ENCODE measurements around the gene TNKS1BP1. TPM values are rescaled to one million over a fixed set of nuclear protein-coding genes. Genes with fewer than 3 reads are reported as not detected.
A peak's percentile ranks its signal among the peaks of the same experiment; 100 is the strongest.

The TNKS1BP1 gene
- polyA plus RNA-seq, 2 donors = 114 to 249 TPM

GRCh38 chr11:57308426-57309060, 16.2 kb downstream of the TNKS1BP1 start:
- H3K27me3 ChIP-seq (ENCODE audit: control insufficient read depth in 1 of 2, insufficient read depth in 2 of 2, low read length in 2 of 2) = no peaks in the 10 kb centered on the region
- H3K9me3 ChIP-seq (ENCODE audit: control insufficient read depth in 2 of 2, insufficient read depth in 1 of 2, low read depth in 1 of 2, low read length in 1 of 2) = no peaks in the 10 kb centered on the region
- peak overlapping the region; percentile 69 to 91 for H3K27ac ChIP-seq (ENCODE audit: low read depth in 2 of 2, low read length in 1 of 2)
- WGBS, 2 donors = 75 to 85% methylated on average over 10 of the region's 10 CpGs
- H3K4me1 ChIP-seq (ENCODE audit: control insufficient read depth in 2 of 2, insufficient read depth in 2 of 2, low read length in 1 of 2) = peaks cover 17 to 58% of the 10 kb centered on the region in 2 donors
- H3K36me3 ChIP-seq (ENCODE audit: control insufficient read depth in 2 of 2, insufficient read depth in 2 of 2, low read length in 1 of 2) = peaks cover 10 to 34% of the 10 kb centered on the region in 2 donors
- H3K4me3 ChIP-seq (ENCODE audit: low read depth in 1 of 2, low read length in 2 of 2) = no peak overlapping the region

- peak overlapping the region in 1 of 2 donors; percentile 19 for H3K4me3 ChIP-seq (ENCODE audit: low read depth in 1 of 2, low read length in 2 of 2)
- no peaks in the 10 kb centered on the region for H3K9me3 ChIP-seq (ENCODE audit: control insufficient read depth in 2 of 2, insufficient read depth in 1 of 2, low read depth in 1 of 2, low read length in 1 of 2)
- no peaks in the 10 kb centered on the region for H3K27me3 ChIP-seq (ENCODE audit: control insufficient read depth in 1 of 2, insufficient read depth in 2 of 2, low read length in 2 of 2)
- peak overlapping the region; percentile 69 to 83 for H3K27ac ChIP-seq (ENCODE audit: low read depth in 2 of 2, low read length in 1 of 2)
- H3K4me1 ChIP-seq (ENCODE audit: control insufficient read depth in 2 of 2, insufficient read depth in 2 of 2, low read length in 1 of 2) = peaks cover 14 to 55% of the 10 kb centered on the region in 2 donors
- 46 to 50% methylated on average over 7 of the region's 7 CpGs for WGBS, 2 donors
- peaks cover 3 to 33% of the 10 kb centered on the region in 2 donors for H3K36me3 ChIP-seq (ENCODE audit: control insufficient read depth in 2 of 2, insufficient read depth in 2 of 2, low read length in 1 of 2)
Observed at GRCh38 chr11:57307666-57308270, 17.0 kb downstream of the TNKS1BP1 start.

- H3K27ac ChIP-seq (ENCODE audit: low read depth in 2 of 2, low read length in 1 of 2) = peak overlapping the region; percentile 69 to 83
- H3K27me3 ChIP-seq (ENCODE audit: control insufficient read depth in 1 of 2, insufficient read depth in 2 of 2, low read length in 2 of 2) = no peaks in the 10 kb centered on the region
- H3K4me1 ChIP-seq (ENCODE audit: control insufficient read depth in 2 of 2, insufficient read depth in 2 of 2, low read length in 1 of 2) = peaks cover 8 to 48% of the 10 kb centered on the region in 2 donors
- no peak overlapping the region for H3K4me3 ChIP-seq (ENCODE audit: low read depth in 1 of 2, low read length in 2 of 2)
- no peaks in the 10 kb centered on the region for H3K9me3 ChIP-seq (ENCODE audit: control insufficient read depth in 2 of 2, insufficient read depth in 1 of 2, low read depth in 1 of 2, low read length in 1 of 2)
- 63 to 65% methylated on average over 9 of the region's 9 CpGs for WGBS, 2 donors
- peaks cover 2 to 33% of the 10 kb centered on the region in 2 donors for H3K36me3 ChIP-seq (ENCODE audit: control insufficient read depth in 2 of 2, insufficient read depth in 2 of 2, low read length in 1 of 2)
Observed at GRCh38 chr11:57306940-57307565, 17.7 kb downstream of the TNKS1BP1 start.

- Histone ChIP-seq H3K9me3 (ENCODE audit: control insufficient read depth in 2 of 2, insufficient read depth in 1 of 2, low read depth in 1 of 2, low read length in 1 of 2) (no peaks in the 10 kb centered on the region), H3K4me1 (ENCODE audit: control insufficient read depth in 2 of 2, insufficient read depth in 2 of 2, low read length in 1 of 2) (peaks cover 8 to 47% of the 10 kb centered on the region in 2 donors), H3K4me3 (ENCODE audit: low read depth in 1 of 2, low read length in 2 of 2) (no peak overlapping the region), H3K27me3 (ENCODE audit: control insufficient read depth in 1 of 2, insufficient read depth in 2 of 2, low read length in 2 of 2) (no peaks in the 10 kb centered on the region), H3K36me3 (ENCODE audit: control insufficient read depth in 2 of 2, insufficient read depth in 2 of 2, low read length in 1 of 2) (peaks cover 8 to 40% of the 10 kb centered on the region in 2 donors), H3K27ac (ENCODE audit: low read depth in 2 of 2, low read length in 1 of 2) (no peak overlapping the region)
- 67 to 70% methylated on average over 15 of the region's 15 CpGs for WGBS, 2 donors
Observed at GRCh38 chr11:57306161-57306876, 18.4 kb downstream of the TNKS1BP1 start.

- no peak overlapping the region for H3K4me3 ChIP-seq (ENCODE audit: low read depth in 1 of 2, low read length in 2 of 2)
- 73 to 86% methylated on average over 8 of the region's 8 CpGs for WGBS, 2 donors
- H3K4me1 ChIP-seq (ENCODE audit: control insufficient read depth in 2 of 2, insufficient read depth in 2 of 2, low read length in 1 of 2) = peaks cover 8 to 47% of the 10 kb centered on the region in 2 donors
- peak overlapping the region; percentile 22 to 45 for H3K27ac ChIP-seq (ENCODE audit: low read depth in 2 of 2, low read length in 1 of 2)
- no peaks in the 10 kb centered on the region for H3K27me3 ChIP-seq (ENCODE audit: control insufficient read depth in 1 of 2, insufficient read depth in 2 of 2, low read length in 2 of 2)
- peaks cover 0 to 4% of the 10 kb centered on the region in 2 donors for H3K9me3 ChIP-seq (ENCODE audit: control insufficient read depth in 2 of 2, insufficient read depth in 1 of 2, low read depth in 1 of 2, low read length in 1 of 2)
- peaks cover 16 to 48% of the 10 kb centered on the region in 2 donors for H3K36me3 ChIP-seq (ENCODE audit: control insufficient read depth in 2 of 2, insufficient read depth in 2 of 2, low read length in 1 of 2)
Observed at GRCh38 chr11:57305523-57305922, 19.2 kb downstream of the TNKS1BP1 start.

- 53 to 54% methylated on average over 8 of the region's 8 CpGs for WGBS, 2 donors
- Histone ChIP-seq H3K27ac (ENCODE audit: low read depth in 2 of 2, low read length in 1 of 2) (peak overlapping the region; percentile 72 to 76), H3K9me3 (ENCODE audit: control insufficient read depth in 2 of 2, insufficient read depth in 1 of 2, low read depth in 1 of 2, low read length in 1 of 2) (peaks cover 0 to 16% of the 10 kb centered on the region in 2 donors), H3K4me3 (ENCODE audit: low read depth in 1 of 2, low read length in 2 of 2) (no peak overlapping the region), H3K27me3 (ENCODE audit: control insufficient read depth in 1 of 2, insufficient read depth in 2 of 2, low read length in 2 of 2) (no peaks in the 10 kb centered on the region), H3K36me3 (ENCODE audit: control insufficient read depth in 2 of 2, insufficient read depth in 2 of 2, low read length in 1 of 2) (peaks cover 25 to 51% of the 10 kb centered on the region in 2 donors), H3K4me1 (ENCODE audit: control insufficient read depth in 2 of 2, insufficient read depth in 2 of 2, low read length in 1 of 2) (peaks cover 4 to 36% of the 10 kb centered on the region in 2 donors)
Observed at GRCh38 chr11:57303990-57304579, 20.7 kb downstream of the TNKS1BP1 start.

- peaks cover 25 to 52% of the 10 kb centered on the region in 2 donors for H3K36me3 ChIP-seq (ENCODE audit: control insufficient read depth in 2 of 2, insufficient read depth in 2 of 2, low read length in 1 of 2)
- no peaks in the 10 kb centered on the region for H3K27me3 ChIP-seq (ENCODE audit: control insufficient read depth in 1 of 2, insufficient read depth in 2 of 2, low read length in 2 of 2)
- no peak overlapping the region for H3K4me3 ChIP-seq (ENCODE audit: low read depth in 1 of 2, low read length in 2 of 2)
- peak overlapping the region; percentile 15 to 76 for H3K27ac ChIP-seq (ENCODE audit: low read depth in 2 of 2, low read length in 1 of 2)
- 75 to 83% methylated on average over 17 of the region's 17 CpGs for WGBS, 2 donors
- H3K4me1 ChIP-seq (ENCODE audit: control insufficient read depth in 2 of 2, insufficient read depth in 2 of 2, low read length in 1 of 2) = peaks cover 1 to 30% of the 10 kb centered on the region in 2 donors
- peaks cover 0 to 18% of the 10 kb centered on the region in 2 donors for H3K9me3 ChIP-seq (ENCODE audit: control insufficient read depth in 2 of 2, insufficient read depth in 1 of 2, low read depth in 1 of 2, low read length in 1 of 2)
Observed at GRCh38 chr11:57303280-57303989, 21.3 kb downstream of the TNKS1BP1 start.

- Histone ChIP-seq H3K9me3 (ENCODE audit: control insufficient read depth in 2 of 2, insufficient read depth in 1 of 2, low read depth in 1 of 2, low read length in 1 of 2) (peaks cover 0 to 18% of the 10 kb centered on the region in 2 donors), H3K36me3 (ENCODE audit: control insufficient read depth in 2 of 2, insufficient read depth in 2 of 2, low read length in 1 of 2) (peaks cover 25 to 52% of the 10 kb centered on the region in 2 donors), H3K27ac (ENCODE audit: low read depth in 2 of 2, low read length in 1 of 2) (no peak overlapping the region), H3K4me1 (ENCODE audit: control insufficient read depth in 2 of 2, insufficient read depth in 2 of 2, low read length in 1 of 2) (peaks cover 0 to 26% of the 10 kb centered on the region in 2 donors), H3K4me3 (ENCODE audit: low read depth in 1 of 2, low read length in 2 of 2) (no peak overlapping the region), H3K27me3 (ENCODE audit: control insufficient read depth in 1 of 2, insufficient read depth in 2 of 2, low read length in 2 of 2) (no peaks in the 10 kb centered on the region)
- WGBS, 2 donors = 90% methylated on average over 14 to 15 of the region's 15 CpGs
Observed at GRCh38 chr11:57302489-57302888, 22.3 kb downstream of the TNKS1BP1 start.
